NCI-H1092 treated with DMSO at 0.1 percent for 48 hours (cell line): ENCODE results near the gene TREM1.
"Not testable (repeated sequence)": the region's sequence is repeated elsewhere in the genome, so short reads cannot be mapped to it uniquely, and the experiment has no call there.

Experiments used
- DNase-seq: peaks from one replicate; lab custom pipeline; 2025; lab: John Stamatoyannopoulos, UW

The TREM1 gene

GRCh38 chr6:41257369-41258195 is 28.9 kb downstream of the TREM1 start:
- DNase-seq = peak; percentile 35

DNA sequence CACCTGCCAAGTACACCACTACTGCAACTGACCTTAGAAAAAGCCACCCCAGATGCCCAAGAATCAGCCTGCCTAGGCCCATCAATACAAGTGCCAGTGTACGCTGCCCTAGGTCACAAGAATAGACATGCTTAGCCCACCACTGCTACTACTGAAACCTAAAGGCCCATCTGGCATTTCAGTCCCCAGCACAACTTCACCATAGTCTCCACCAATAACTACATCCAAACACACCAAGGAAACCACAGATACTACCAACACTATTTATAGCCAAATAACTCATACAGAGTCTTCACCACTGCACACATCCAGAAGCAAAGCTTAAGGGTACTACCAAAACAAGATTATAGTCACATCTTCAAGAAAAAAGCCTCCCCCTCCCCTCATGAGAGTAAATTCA is 30.1 kb downstream of the TREM1 start:
- no peak for DNase-seq

- no peak for DNase-seq
Measured at GRCh38 chr6:41255638-41256246, 30.7 kb downstream of the TREM1 start.

DNA sequence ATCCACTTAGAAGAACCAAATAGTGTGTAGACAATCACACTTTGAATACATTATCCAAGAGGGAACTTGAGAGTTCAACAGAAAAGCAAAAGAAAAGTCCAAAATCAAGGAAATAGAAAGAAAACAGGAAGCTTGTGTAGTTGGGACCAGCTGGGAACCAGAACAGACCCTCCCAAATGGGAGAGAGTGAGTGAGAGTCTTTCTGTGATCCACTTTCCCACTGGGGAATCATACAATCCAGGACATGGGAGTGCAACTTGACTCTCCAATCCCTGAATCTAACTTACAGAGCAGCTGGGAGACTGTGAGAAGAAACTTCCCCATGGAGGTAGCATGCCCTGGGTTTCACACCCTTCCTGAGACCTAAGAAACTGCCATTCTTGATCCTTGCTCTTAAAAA is 31.4 kb downstream of the TREM1 start:
- no peak for DNase-seq

GRCh38 chr6:41252401-41253169 is 33.9 kb downstream of the TREM1 start:
- no peak for DNase-seq

DNA sequence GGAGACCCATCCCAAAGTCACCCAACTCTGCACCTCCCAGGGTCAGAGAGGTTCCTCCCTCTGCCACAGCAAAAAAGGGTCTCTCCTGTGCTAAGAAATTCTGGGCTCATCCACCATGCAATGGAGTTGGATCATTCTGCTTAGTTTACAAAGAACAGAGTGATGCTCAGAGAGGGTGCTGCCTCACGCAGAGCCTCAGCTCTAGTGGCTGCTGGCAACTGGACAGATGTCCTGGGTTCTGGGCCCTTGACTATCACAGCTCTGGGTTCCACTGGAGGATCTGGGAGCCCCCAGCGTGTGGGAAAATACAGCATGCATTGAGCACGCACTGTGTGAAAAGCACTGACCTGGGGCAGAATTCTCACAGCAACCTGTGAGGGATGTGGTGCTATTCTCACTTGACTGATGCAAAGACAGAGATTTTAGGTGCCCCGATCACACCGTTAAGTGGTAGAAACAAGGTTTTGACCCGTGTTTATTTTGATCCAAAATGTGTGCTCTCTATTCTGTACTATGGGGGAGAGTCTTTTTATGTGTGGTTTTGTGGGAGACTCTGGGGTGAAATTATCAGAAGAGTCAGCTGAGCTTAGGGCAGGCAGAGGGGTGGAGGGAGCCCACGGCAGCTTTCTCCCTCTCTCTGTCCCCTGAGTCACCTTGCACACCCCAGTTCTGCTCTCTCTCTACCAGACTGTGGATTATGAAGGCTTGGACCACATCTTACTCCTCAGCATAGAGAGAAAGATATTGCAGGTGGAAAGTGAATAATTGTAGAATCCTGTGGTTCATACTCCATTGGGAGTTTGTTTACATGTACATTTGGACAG is 38.4 kb downstream of the TREM1 start:
- DNase-seq = no peak

DNA sequence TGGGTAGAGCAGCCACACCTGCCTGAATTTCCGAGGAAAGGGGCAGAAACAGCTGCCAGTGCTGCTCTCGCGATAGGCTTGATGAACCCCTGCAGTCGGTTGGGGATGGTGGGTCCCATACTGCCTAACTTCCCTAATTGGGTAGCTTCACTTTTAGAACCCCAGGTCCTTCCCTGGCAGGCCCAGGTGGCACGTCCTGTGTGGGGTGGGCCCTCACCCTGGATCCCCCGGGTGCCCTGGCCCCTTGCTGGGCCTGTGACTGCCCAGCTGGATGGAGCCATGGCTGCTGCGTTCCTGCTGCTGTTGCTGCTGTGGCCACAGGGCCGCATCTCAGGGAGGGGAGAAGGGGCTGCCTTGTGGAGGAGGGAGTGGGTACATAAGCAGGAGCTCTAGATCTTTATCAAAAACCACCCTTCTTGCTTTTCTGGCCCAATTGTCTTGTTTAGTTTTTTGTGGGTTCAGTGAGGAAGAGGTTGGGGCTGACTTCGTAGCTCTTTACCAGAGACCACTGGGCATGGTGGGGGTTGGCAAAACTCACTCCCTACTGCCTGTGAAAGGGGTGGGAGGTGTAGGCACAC is 39.1 kb downstream of the TREM1 start:
- no peak for DNase-seq

- not testable (repeated sequence) for DNase-seq
Measured at GRCh38 chr6:41246529-41246928, 40.0 kb downstream of the TREM1 start.

DNA sequence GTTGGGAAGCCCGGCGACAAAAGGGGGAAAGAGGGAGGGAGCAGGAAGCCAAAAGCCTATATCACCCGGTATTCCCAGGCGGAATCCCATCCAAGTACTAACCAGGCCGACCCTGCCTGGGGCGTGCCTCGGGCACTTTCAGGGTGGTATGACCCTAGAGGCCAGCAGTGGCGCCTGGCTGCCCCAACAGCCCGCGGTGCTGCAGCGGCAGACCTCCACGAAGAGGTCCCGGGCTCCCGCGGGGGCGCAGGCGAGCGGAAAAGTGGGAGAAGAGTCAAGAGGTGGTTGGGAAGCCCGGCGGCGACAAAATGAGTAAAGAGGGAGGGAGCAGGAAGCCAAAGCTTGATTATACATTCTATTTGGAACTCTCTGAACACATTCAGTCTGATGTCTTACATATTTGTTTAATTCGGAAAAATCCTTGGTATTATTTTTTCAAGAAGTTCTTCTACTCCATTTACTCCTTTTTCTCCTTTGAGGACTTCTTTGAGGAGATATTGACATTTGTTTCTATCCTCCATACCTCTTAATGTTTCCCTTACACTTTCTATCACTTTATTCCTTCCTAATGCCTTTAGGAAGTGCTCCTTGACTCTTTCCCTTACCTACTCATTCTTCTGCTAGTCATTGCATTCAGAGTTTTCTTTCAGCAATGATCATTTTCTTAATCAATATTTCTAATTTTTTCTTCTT is 46.9 kb downstream of the TREM1 start:
- DNase-seq = no peak

- DNase-seq = no peak
Measured at GRCh38 chr6:41237128-41237527, 49.4 kb downstream of the TREM1 start.

DNA sequence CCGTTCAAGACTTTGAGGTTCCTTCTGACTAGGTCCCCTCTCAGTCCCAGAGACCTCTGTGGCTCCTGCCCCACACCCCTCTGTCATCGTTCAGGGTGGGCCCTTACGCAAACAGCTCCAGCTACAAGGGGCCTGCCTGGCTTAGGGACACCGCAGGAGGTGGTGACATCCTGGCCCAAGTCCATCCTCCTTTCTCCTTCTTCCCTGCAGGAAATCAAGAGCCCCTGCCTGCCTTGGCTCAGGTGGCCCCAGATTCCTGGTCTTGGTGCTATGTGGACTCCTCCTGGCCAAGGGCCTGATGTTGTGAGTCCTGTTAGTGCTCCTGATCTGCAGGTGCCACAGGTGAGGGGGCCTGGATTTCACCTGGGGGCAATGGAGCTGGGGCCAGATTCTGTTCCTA is 50.2 kb downstream of the TREM1 start:
- no peak for DNase-seq

DNA sequence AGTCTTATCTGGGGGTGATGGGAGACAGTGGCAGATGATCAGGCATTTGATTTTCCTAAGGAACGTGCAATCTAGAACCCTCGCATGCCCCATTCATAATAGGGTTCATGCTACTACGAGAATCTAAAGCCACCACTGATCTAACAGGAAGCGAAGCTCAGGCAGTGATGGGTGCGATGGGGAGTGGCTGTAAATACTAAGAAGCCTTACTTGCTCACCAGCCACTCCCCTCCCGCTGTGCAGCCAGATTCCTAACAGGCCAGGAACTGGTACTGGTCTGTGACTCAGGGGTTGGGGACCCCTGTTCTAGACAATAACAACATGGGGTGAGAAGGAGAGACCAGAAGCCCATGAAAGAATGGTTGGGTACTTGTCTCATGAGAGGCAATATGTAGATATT is 53.8 kb downstream of the TREM1 start:
- no peak for DNase-seq

DNA sequence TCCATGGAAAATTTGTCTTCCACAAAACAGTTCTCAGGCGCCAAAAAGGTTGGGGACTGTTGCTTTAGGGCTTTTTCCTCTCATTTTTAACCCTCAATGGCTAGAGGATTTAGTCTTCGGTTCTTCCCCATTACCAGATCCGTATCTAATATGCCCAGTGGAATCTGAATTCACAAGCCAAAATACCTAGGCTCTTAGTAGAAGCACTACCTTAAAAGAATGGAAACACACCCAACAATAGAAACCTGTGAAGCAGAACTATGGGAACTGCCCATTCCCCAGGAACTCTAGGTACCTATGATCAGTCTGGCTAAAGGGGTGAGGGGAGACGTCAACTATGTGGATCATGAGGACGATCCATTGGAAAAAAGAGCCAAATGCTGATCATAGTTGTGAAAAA is 55.2 kb downstream of the TREM1 start:
- no peak for DNase-seq

DNA sequence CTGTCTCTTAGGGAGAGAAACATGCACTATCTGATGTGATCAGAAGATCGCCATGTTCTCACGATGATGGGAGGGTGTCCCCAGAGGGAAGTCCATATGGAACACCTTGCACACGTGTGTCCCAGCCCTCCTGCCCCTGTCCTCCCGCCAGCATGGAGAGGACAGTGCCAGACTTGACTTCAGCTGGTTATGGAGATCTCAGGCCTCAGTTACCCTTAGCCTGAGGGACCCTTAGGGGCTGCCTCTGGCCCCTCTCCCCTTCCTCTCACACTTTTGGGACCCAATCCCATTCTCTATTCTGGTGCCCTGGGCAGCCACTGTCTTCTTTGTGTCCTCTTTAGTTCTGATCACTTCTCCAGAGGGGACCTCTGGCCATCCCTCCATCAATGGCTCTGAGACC is 56.8 kb downstream of the TREM1 start:
- no peak for DNase-seq

DNA sequence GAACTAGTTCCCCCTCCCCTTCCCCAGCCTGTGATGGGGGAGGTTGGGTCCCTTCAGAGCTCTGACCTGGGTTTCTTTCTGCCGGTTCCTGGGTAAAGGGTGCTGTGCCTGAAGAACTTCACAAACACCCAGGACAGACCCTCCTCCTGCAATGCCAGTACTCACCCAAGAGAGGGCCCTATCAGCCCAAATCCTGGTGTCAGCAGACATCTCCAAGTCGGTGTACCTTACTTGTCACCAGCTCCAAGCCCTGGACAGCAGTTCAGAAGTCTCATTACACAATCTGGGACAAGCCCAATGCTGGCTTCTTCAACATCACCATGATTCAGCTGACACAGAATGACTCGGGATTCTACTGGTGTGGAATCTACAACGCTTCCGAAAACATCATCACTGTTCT is 57.9 kb downstream of the TREM1 start:
- DNase-seq = no peak

DNA sequence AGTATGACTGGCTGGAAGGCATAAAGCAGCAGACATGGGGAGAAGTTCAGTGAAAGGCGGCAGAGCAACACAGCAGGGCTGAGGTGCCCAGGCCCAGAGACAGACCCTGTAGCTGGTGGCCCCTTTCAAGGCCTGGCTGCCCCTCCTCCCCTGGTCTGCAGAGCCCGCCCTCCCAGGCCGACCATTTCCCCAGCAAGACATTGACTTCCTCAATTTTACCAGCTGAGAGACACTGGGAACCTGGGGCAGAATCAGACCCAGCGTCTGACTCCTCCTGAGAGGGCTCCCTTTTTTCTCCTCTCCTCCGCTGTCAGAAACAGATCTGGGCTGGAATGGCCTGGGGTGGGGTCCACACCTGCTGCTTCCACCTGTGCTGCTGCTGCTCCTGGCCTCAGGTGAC is 58.4 kb downstream of the TREM1 start, which contains the start of gene TREML4:
TREML4 (plus strand) TSS at position 254 of the 400 bp plus-strand sequence; CDS start at position 333, 79 bp downstream.
- no peak for DNase-seq

DNA sequence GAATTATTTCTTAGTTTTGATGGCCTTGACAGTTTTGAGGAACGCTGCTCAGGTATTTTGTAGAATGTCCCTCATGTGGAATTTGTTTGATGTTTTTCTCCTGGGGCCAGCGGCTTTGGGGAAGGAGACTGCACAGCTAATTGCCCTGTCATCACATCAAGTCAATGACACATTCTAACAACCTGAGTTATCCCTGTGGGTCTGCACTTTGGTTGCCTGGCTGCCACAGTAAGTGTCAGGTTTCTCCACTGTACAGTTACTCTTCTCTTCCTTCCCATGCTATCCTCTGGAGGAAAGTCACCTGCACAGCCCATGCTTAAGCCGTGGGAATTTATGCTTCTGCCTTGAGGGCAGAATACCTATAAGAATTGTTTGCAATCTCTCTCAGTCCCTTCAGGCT is 59.7 kb downstream of the TREM1 start:
- DNase-seq = no peak

GRCh38 chr6:41224800-41225199 is 61.7 kb downstream of the TREM1 start:
- DNase-seq = no peak
